HepG2 (cell line): Measurements from ENCODE around the gene FGA. TPM values are rescaled to one million over a fixed set of nuclear protein-coding genes. Genes with fewer than 3 reads are reported as not detected.

Experiments
- CEBPB ChIP-seq: IDR thresholded peaks from 2 replicates; pipeline ENCODE4 v1.6.1; 2011; ENCODE audit warnings: low read depth, low read length, improper control_type of control experiment, borderline replicate concordance
- FOSL2 ChIP-seq: sonication (generic); formaldehyde crosslinking; IDR thresholded peaks from 2 replicates; pipeline ENCODE4 v1.4.0; 2020; ENCODE audit warnings: missing genetic modification reagents
- FOXJ3 ChIP-seq: sonication (generic); formaldehyde crosslinking; IDR thresholded peaks from 2 replicates; pipeline ENCODE4 v1.4.0; 2020; ENCODE audit warnings: missing genetic modification reagents, mild to moderate bottlenecking, borderline replicate concordance
- FOXP1 ChIP-seq, 2 experiments: fragments of 450-650 bp in 1 of 2; IDR thresholded peaks; 2 replicates each; pipeline ENCODE4 v1.6.1; 2017 to 2018; ENCODE audit warnings: antibody characterized with exemption in 1 of 2
- HMG20A ChIP-seq: IDR thresholded peaks from 2 replicates; pipeline ENCODE4 v1.6.1; 2016; ENCODE audit warnings: borderline replicate concordance
- HNF1B ChIP-seq: sonication (generic); formaldehyde crosslinking; IDR thresholded peaks from 2 replicates; pipeline ENCODE4 v1.5.1; 2020; ENCODE audit warnings: mild to moderate bottlenecking, moderate library complexity, missing genetic modification reagents
- IKZF5 ChIP-seq: IDR thresholded peaks from 2 replicates; pipeline ENCODE4 v1.6.1; 2018; ENCODE audit warnings: missing genetic modification reagents, mild to moderate bottlenecking, missing compliant biosample characterization
- JUN ChIP-seq: sonication (generic); formaldehyde crosslinking; IDR thresholded peaks from 2 replicates; pipeline ENCODE4 v1.4.0; 2020; ENCODE audit warnings: mild to moderate bottlenecking, missing genetic modification reagents
- NCOA1 ChIP-seq: sonication (generic); formaldehyde crosslinking; IDR thresholded peaks from 2 replicates; pipeline ENCODE4 v1.9.0; 2021; ENCODE audit warnings: missing genetic modification reagents
- SMARCC2 ChIP-seq: fragments of 450-650 bp; IDR thresholded peaks from 2 replicates; pipeline ENCODE4 v1.6.1; 2017; ENCODE audit warnings: antibody characterized with exemption, mild to moderate bottlenecking
- SP4 ChIP-seq: sonication (generic); formaldehyde crosslinking; IDR thresholded peaks from 2 replicates; pipeline ENCODE4 v1.8.1; 2023; ENCODE audit warnings: mild to moderate bottlenecking, missing genetic modification reagents
- TGIF2 ChIP-seq: IDR thresholded peaks from 2 replicates; pipeline ENCODE4 v1.6.1; 2016; ENCODE audit warnings: control low read depth, missing compliant biosample characterization
- YY1 ChIP-seq: IDR thresholded peaks from 2 replicates; pipeline ENCODE4 v1.6.1; 2011; ENCODE audit warnings: low read length, low read depth, moderate library complexity, mild to moderate bottlenecking; ENCODE audit not compliant: insufficient read depth, insufficient replicate concordance
- ZFP62 ChIP-seq: sonication (generic); formaldehyde crosslinking; IDR thresholded peaks from 2 replicates; pipeline ENCODE4 v1.4.0; 2020; ENCODE audit warnings: missing genetic modification reagents
- ZFP91 ChIP-seq: sonication (generic); formaldehyde crosslinking; IDR thresholded peaks from 2 replicates; pipeline ENCODE4 v1.9.0; 2022; ENCODE audit warnings: missing genetic modification reagents, mild to moderate bottlenecking, borderline replicate concordance
- ZNF224 ChIP-seq: sonication (generic); formaldehyde crosslinking; IDR thresholded peaks from 2 replicates; pipeline ENCODE4 v1.5.0; 2020; ENCODE audit warnings: mild to moderate bottlenecking, missing genetic modification reagents
- ZNF430 ChIP-seq: sonication (generic); formaldehyde crosslinking; IDR thresholded peaks from 2 replicates; pipeline ENCODE4 v1.9.0; 2021; ENCODE audit warnings: mild to moderate bottlenecking, missing genetic modification reagents
- ZNF839 ChIP-seq: sonication (generic); formaldehyde crosslinking; IDR thresholded peaks from 2 replicates; pipeline ENCODE4 v1.4.0; 2020; ENCODE audit warnings: missing genetic modification reagents, mild to moderate bottlenecking, borderline replicate concordance
- ZSCAN21 ChIP-seq: sonication (generic); formaldehyde crosslinking; IDR thresholded peaks from 2 replicates; pipeline ENCODE4 v1.8.0; 2022; ENCODE audit warnings: mild to moderate bottlenecking, missing genetic modification reagents, moderate library complexity, borderline replicate concordance
- polyA plus RNA-seq, 8 experiments: library from polyadenylated mRNA; depleted of rRNA in 3 of 8; stranded (reverse) in 7 of 8; unstranded in 1 of 8; fragments of >200 nt; fragmentation: Illumina TruSeq in 4 of 8; extraction: Trizol in 4 of 8; gene quantifications; 2 replicates each; pipeline versions ENCODE4 v1.2.1 to v1.2.3, GENCODE V29; 2011 to 2016; ENCODE audit warnings: low read depth in 4 of 8, missing spikeins in 1 of 8, mixed read lengths in 1 of 8; ENCODE audit not compliant: insufficient read depth in 1 of 8
- total RNA-seq, 5 experiments: library from RNA; depleted of rRNA; stranded (reverse); fragments of >200 nt; fragmentation: Illumina TruSeq; extraction: Trizol; gene quantifications; 2 replicates each; pipeline ENCODE4 v1.2.3, GENCODE V29; 2016; ENCODE audit warnings: low read depth in 1 of 5
- TF ChIP-seq, protein P1 (sequence below): sonication (generic); formaldehyde crosslinking; IDR thresholded peaks from 2 replicates; pipeline ENCODE4 v1.4.0; 2020; ENCODE audit warnings: missing genetic modification reagents

Gene FGA
- total and polyA plus RNA-seq, 2 of the 13 experiments (the other 11 are each of a cell fraction or from before 2014, with no cell fraction given), result 640 to 1,523 TPM

GRCh38 chr4:154612472-154613414, 22.2 kb upstream of the FGA start, which contains the start of gene FGG (continued):
- TF ChIP-seq, protein P1, sequence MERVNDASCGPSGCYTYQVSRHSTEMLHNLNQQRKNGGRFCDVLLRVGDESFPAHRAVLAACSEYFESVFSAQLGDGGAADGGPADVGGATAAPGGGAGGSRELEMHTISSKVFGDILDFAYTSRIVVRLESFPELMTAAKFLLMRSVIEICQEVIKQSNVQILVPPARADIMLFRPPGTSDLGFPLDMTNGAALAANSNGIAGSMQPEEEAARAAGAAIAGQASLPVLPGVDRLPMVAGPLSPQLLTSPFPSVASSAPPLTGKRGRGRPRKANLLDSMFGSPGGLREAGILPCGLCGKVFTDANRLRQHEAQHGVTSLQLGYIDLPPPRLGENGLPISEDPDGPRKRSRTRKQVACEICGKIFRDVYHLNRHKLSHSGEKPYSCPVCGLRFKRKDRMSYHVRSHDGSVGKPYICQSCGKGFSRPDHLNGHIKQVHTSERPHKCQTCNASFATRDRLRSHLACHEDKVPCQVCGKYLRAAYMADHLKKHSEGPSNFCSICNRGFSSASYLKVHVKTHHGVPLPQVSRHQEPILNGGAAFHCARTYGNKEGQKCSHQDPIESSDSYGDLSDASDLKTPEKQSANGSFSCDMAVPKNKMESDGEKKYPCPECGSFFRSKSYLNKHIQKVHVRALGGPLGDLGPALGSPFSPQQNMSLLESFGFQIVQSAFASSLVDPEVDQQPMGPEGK (CRISPR knock-in tag), result peak; percentile 60; the same call in 1 of the 2 replicates
- TF ChIP-seq TGIF2 (CRISPR knock-in tag) (peak; percentile 50; the same call in 1 of the 2 replicates), HMG20A (peak; percentile 72; the same call in 1 of the 2 replicates), ZSCAN21 (CRISPR knock-in tag) (peak; percentile 53), IKZF5 (CRISPR knock-in tag) (peak; percentile 68; the same call in 1 of the 2 replicates), FOXP1 (IDR thresholded peaks at IDR 0.05) (no peak), FOXP1 (CRISPR knock-in tag; IDR thresholded peaks at IDR 0.05) (0 out of 2 replicates have a peak, but pooled peaks have one; percentile 5), ZNF430 (peak; percentile 44; the same call in 1 of the 2 replicates), FOSL2 (peak; percentile 37), SP4 (CRISPR knock-in tag) (no peak), JUN (CRISPR knock-in tag) (0 out of 2 replicates have a peak, but pooled peaks have one; percentile 14), ZFP91 (CRISPR knock-in tag) (peak; percentile 29; the same call in 1 of the 2 replicates), HNF1B (peak; percentile 39; the same call in 1 of the 2 replicates), CEBPB (peak; percentile 95), ZFP62 (no peak), FOXJ3 (CRISPR knock-in tag) (peak; percentile 45; the same call in 1 of the 2 replicates), NCOA1 (CRISPR knock-in tag) (no peak), ZNF839 (CRISPR knock-in tag) (no peak), ZNF224 (CRISPR knock-in tag) (no peak), SMARCC2 (no peak), YY1 (peak; percentile 6)
